Endothelial cell (in vitro differentiated cells): ENCODE results near the gene NPR2. TPM values are rescaled to one million over a fixed set of nuclear protein-coding genes. Genes with fewer than 3 reads are reported as not detected.

Experiments used
- DNase-seq: peaks from one replicate; pipeline ENCODE4 v3.0.0; 2021; ENCODE audit warnings: low spot score
- H3K27ac Mint-ChIP-seq: one replicate; pipeline ENCODE4 v1.8.0; 2021; ENCODE audit warnings: mixed read lengths, inconsistent platforms; ENCODE audit not compliant: unreplicated experiment
- H3K27me3 Mint-ChIP-seq: one replicate; pipeline ENCODE4 v1.8.0; 2021; ENCODE audit warnings: mild to moderate bottlenecking, moderate library complexity, mixed read lengths, inconsistent platforms; ENCODE audit not compliant: unreplicated experiment
- H3K36me3 Mint-ChIP-seq: one replicate; pipeline ENCODE4 v1.8.0; 2021; ENCODE audit warnings: mild to moderate bottlenecking, low read depth, mixed read lengths, inconsistent platforms; ENCODE audit not compliant: unreplicated experiment
- H3K4me1 Mint-ChIP-seq: one replicate; pipeline ENCODE4 v1.8.0; 2021; ENCODE audit warnings: mild to moderate bottlenecking, mixed read lengths, inconsistent platforms; ENCODE audit not compliant: unreplicated experiment
- H3K4me3 Mint-ChIP-seq: one replicate; pipeline ENCODE4 v1.8.0; 2021; ENCODE audit warnings: mild to moderate bottlenecking, mixed read lengths, inconsistent platforms; ENCODE audit not compliant: unreplicated experiment
- H3K9me3 Mint-ChIP-seq: one replicate; pipeline ENCODE4 v1.8.0; 2021; ENCODE audit warnings: mixed read lengths, inconsistent platforms; ENCODE audit not compliant: unreplicated experiment
- total RNA-seq: library from RNA; stranded (reverse); fragmentation: NEBNext Ultra II Directional; extraction: Animal tissue kit (Norgen Biotek cat#: 25700); gene quantifications from one replicate; pipeline ENCODE4 v1.2.1, GENCODE V29; 2021; ENCODE audit not compliant: unreplicated experiment
- TF ChIP-seq, protein P1 (sequence below): fragments of 200-600 bp; sonication (generic); IDR thresholded peaks from one replicate; pipeline ENCODE4 v1.5.0; 2021; ENCODE audit warnings: antibody characterized with exemption; ENCODE audit not compliant: unreplicated experiment

Gene NPR2
- total RNA-seq, 1 donor from 2014 or later, result 30.8 TPM

GRCh38 chr9:35757226-35757891, 34.0 kb upstream of the NPR2 start:
- peak overlapping the region; percentile 90 for H3K4me3 Mint-ChIP-seq
- DNase-seq, result peak; percentile 42
- peak overlapping the region; percentile 98 for H3K27ac Mint-ChIP-seq
- H3K36me3 Mint-ChIP-seq, result peaks cover 27% of the 10 kb centered on the region
- H3K9me3 Mint-ChIP-seq, result no peaks in the 10 kb centered on the region
- H3K27me3 Mint-ChIP-seq, result peaks cover 24% of the 10 kb centered on the region
- peaks cover 73% of the 10 kb centered on the region for H3K4me1 Mint-ChIP-seq
- TF ChIP-seq, protein P1, sequence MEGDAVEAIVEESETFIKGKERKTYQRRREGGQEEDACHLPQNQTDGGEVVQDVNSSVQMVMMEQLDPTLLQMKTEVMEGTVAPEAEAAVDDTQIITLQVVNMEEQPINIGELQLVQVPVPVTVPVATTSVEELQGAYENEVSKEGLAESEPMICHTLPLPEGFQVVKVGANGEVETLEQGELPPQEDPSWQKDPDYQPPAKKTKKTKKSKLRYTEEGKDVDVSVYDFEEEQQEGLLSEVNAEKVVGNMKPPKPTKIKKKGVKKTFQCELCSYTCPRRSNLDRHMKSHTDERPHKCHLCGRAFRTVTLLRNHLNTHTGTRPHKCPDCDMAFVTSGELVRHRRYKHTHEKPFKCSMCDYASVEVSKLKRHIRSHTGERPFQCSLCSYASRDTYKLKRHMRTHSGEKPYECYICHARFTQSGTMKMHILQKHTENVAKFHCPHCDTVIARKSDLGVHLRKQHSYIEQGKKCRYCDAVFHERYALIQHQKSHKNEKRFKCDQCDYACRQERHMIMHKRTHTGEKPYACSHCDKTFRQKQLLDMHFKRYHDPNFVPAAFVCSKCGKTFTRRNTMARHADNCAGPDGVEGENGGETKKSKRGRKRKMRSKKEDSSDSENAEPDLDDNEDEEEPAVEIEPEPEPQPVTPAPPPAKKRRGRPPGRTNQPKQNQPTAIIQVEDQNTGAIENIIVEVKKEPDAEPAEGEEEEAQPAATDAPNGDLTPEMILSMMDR, result no peak

- Mint-ChIP-seq H3K27me3 (peaks cover 25% of the 10 kb centered on the region), H3K9me3 (no peaks in the 10 kb centered on the region), H3K36me3 (peaks cover 23% of the 10 kb centered on the region), H3K27ac (peak overlapping the region; percentile 89), H3K4me1 (peaks cover 68% of the 10 kb centered on the region), H3K4me3 (peak overlapping the region; percentile 32)
- TF ChIP-seq, protein P1, result no peak
- DNase-seq, result no peak
Measured at GRCh38 chr9:35757892-35758275, 33.5 kb upstream of the NPR2 start.

DNA sequence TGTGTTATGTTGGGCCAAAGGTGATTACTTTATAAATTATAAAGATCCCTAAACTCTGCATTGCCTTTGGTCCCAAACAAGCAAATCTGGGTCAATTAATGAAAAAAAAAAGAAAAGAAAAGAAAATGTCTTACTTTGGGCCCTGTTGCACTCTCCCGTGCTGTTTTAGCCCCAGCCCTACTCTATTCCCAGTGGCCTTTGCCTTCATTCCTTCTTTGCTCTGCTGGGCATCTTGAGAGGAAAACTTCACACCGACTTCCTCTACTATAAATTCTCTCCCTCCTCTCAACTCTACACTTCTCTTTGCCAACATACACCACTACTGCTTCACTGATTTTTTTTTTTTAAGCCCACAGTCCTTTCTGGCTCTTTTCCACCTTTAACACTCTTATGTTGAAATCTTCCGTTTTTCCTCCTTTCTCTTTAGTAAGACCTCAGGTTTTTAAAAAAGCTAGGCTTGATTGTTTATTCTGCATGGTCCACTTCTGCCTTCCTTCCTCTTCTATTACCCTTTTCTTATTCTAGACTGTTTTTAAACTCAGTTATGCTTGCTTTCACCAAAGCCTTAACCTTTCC, 32.8 kb upstream of the NPR2 start:
- TF ChIP-seq, protein P1, result no peak
- Mint-ChIP-seq H3K9me3 (no peaks in the 10 kb centered on the region), H3K27me3 (peaks cover 26% of the 10 kb centered on the region), H3K36me3 (peaks cover 17% of the 10 kb centered on the region), H3K27ac (peak overlapping the region; percentile 89), H3K4me3 (peak overlapping the region; percentile 1), H3K4me1 (peaks cover 64% of the 10 kb centered on the region)
- DNase-seq, result no peak

GRCh38 chr9:35759795-35760194, 31.6 kb upstream of the NPR2 start:
- H3K4me3 Mint-ChIP-seq, result peak overlapping the region; percentile 32
- peaks cover 19% of the 10 kb centered on the region for H3K27me3 Mint-ChIP-seq
- H3K9me3 Mint-ChIP-seq, result no peaks in the 10 kb centered on the region
- H3K4me1 Mint-ChIP-seq, result peaks cover 57% of the 10 kb centered on the region
- TF ChIP-seq, protein P1, result no peak
- H3K27ac Mint-ChIP-seq, result peak overlapping the region; percentile 91
- peaks cover 10% of the 10 kb centered on the region for H3K36me3 Mint-ChIP-seq
- DNase-seq, result no peak

- Mint-ChIP-seq H3K9me3 (no peaks in the 10 kb centered on the region), H3K4me1 (peaks cover 51% of the 10 kb centered on the region), H3K36me3 (peaks cover 5% of the 10 kb centered on the region), H3K4me3 (peak overlapping the region; percentile 54), H3K27me3 (peaks cover 19% of the 10 kb centered on the region), H3K27ac (peak overlapping the region; percentile 91)
- peak; percentile 28 for DNase-seq
- TF ChIP-seq, protein P1, result no peak
Measured at GRCh38 chr9:35760651-35761050, 30.7 kb upstream of the NPR2 start.
